Small intestine (tissue), 7 donors: Measurements from ENCODE around the gene ITCH. TPM values are rescaled to one million over a fixed set of nuclear protein-coding genes. Genes with fewer than 3 reads are reported as not detected.

Experiments used
- DNase-seq, 2 donors: peaks; one replicate each; pipeline versions ENCODE4 v3.0.0 to v3.0.0-alpha.2; 2013
- FAIRE-seq: peaks from 2 replicates; lab custom pipeline; 2012; peaks lifted over from hg19 to GRCh38; lab: Jason Lieb, UNC
- H3K27ac ChIP-seq, 3 donors: one replicate each; pipeline ENCODE4 v1.5.1; 2013; ENCODE audit warnings: low read length in 2 of 3, mild to moderate bottlenecking in 2 of 3, control low read depth in 1 of 3, inconsistent platforms in 1 of 3, low read depth in 1 of 3, moderate library complexity in 1 of 3
- H3K27me3 ChIP-seq, 3 donors: one replicate each; pipeline ENCODE4 v1.6.1; 2013; ENCODE audit warnings: low read length in 3 of 3, inconsistent platforms in 1 of 3; ENCODE audit not compliant: control insufficient read depth in 3 of 3, insufficient read depth in 3 of 3
- H3K36me3 ChIP-seq, 3 donors: one replicate each; pipeline ENCODE4 v1.6.1; 2013; ENCODE audit warnings: low read length in 3 of 3, inconsistent platforms in 1 of 3, low read depth in 1 of 3, mild to moderate bottlenecking in 1 of 3, moderate library complexity in 1 of 3; ENCODE audit not compliant: control insufficient read depth in 3 of 3, insufficient read depth in 2 of 3
- H3K4me1 ChIP-seq, 3 donors: one replicate each; pipeline ENCODE4 v1.6.1; 2013; ENCODE audit warnings: low read length in 2 of 3, inconsistent platforms in 1 of 3, low read depth in 1 of 3, mild to moderate bottlenecking in 1 of 3, moderate library complexity in 1 of 3; ENCODE audit not compliant: control insufficient read depth in 3 of 3, insufficient read depth in 2 of 3
- H3K4me3 ChIP-seq, 3 donors: one replicate each; pipeline ENCODE4 v1.5.1; 2013; ENCODE audit warnings: low read length in 3 of 3, control low read depth in 1 of 3, inconsistent platforms in 1 of 3, low read depth in 1 of 3, mild to moderate bottlenecking in 1 of 3, moderate library complexity in 1 of 3
- H3K9me3 ChIP-seq, 2 donors: one replicate each; pipeline ENCODE4 v1.6.1; 2013; ENCODE audit warnings: low read depth in 1 of 2, low read length in 1 of 2; ENCODE audit not compliant: control insufficient read depth in 2 of 2, insufficient read depth in 1 of 2
- whole genome bisulfite sequencing, 3 donors: extraction: QIAGEN DNeasy Blood & Tissue Kit; methylation state at CpG; one replicate each; pipeline ENCODE4 v1.1.7; 2013; 5-methylcytosine and 5-hydroxymethylcytosine counted together
- polyA plus RNA-seq, 4 donors: library from polyadenylated mRNA; stranded (reverse) in 3 of 4; unstranded in 1 of 4; fragments of 200-250 nt in 3 of 4; fragments of 120-200 nt in 1 of 4; gene quantifications; one replicate each; pipeline versions ENCODE4 v1.2.1 to v1.2.3, GENCODE V29; 2013
- donor health status: healthy with polysubstance abuse.
- donor health status: control.
- donor health status: control.
- donor health status: Bipolar disorder and iron deficiency.
- donor health status: healthy.

The ITCH gene
- polyA plus RNA-seq, 4 donors, result 12.0 to 35.1 (median 16.7) TPM

DNA sequence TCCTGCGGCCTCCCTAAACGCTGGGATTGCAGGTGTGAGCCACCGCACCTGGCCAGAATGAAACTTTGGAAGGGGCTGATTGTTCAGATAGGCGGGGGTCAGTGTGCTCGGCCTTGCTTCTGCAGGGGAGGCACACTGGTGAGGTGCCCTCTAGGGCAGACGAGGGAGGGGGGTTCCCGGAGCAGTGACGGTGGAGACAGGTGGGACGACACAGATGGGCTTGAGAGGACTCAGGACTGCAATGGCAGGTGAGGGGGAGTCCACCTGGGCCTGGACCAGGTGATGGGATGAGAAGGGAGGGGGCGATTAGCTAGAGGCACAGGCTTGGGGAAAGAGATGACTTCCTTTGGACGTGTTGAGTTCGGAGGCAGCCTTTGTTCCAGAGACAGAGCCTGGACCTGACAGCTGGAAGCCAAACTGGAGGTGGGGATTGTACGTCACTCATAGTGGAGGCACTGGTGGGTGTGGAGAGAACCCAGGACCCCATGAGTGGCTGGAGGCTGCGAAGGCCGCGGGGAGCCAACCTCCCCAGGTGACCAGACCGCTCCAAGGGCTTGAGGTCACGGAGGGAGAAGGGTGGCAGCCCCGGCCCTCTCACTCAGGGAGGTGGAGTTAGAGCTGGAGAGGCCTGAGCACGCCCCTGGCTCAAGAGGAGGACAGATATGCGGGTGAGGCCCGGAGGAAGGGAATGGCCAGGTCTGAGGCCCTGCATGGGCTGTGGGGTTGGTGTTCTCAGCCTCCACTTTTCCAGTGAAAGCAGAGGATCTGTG, 185.0 kb downstream of the ITCH start:
- WGBS, 3 donors, result 53 to 86% (median 63%) methylated on average over 21 to 22 of the region's 22 CpGs
- Histone ChIP-seq H3K4me1 (peaks cover 0 to 9% (median 1%) of the 10 kb centered on the region in 3 donors), H3K4me3 (peak overlapping the region in 1 of 3 donors; percentile 66), H3K9me3 (no peaks in the 10 kb centered on the region), H3K36me3 (peaks cover 0 to 13% (median 2%) of the 10 kb centered on the region in 3 donors), H3K27me3 (no peaks in the 10 kb centered on the region), H3K27ac (no peak overlapping the region)
- no peak for FAIRE-seq
- no peak for DNase-seq

DNA sequence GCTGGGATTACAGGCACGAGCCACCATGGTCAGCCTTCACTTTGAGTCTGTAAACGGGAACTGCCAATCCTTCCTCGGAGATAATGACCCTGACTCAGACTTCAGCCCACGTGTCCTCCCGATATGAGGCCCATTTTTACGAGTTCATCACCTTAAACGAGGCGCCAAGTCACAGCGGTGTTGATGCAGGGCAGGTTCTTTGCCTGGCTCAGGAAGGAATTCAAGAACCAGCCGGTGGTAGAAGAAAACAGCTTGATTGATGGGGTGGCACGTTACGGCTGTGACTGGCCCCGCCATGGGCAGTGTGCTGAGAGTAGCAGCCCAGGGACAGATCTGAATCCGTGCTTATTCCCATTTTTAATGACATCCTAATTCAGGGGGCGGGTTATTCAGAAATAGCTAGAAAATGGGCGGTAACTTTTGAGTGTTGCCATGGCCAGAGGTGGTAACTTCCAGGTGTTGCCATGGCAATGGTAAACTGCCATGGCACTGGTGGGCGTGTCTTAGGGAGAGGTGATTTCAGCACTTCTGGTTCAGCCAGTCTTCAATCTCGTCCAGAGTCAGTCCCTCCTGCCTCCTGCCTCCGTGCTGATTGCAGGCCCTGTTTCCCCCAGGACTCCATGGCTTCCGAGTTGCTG, 186.3 kb downstream of the ITCH start:
- Histone ChIP-seq H3K4me1 (peaks cover 0 to 5% (median 4%) of the 10 kb centered on the region in 3 donors), H3K27me3 (no peaks in the 10 kb centered on the region), H3K9me3 (no peaks in the 10 kb centered on the region), H3K4me3 (no peak overlapping the region), H3K36me3 (peaks cover 0 to 13% (median 2%) of the 10 kb centered on the region in 3 donors), H3K27ac (peak overlapping the region in 1 of 3 donors; percentile 21)
- no peak for FAIRE-seq
- WGBS, 3 donors, result 66 to 72% (median 70%) methylated on average over 20 of the region's 20 CpGs
- peak; percentile 41 to 65 for DNase-seq

DNA sequence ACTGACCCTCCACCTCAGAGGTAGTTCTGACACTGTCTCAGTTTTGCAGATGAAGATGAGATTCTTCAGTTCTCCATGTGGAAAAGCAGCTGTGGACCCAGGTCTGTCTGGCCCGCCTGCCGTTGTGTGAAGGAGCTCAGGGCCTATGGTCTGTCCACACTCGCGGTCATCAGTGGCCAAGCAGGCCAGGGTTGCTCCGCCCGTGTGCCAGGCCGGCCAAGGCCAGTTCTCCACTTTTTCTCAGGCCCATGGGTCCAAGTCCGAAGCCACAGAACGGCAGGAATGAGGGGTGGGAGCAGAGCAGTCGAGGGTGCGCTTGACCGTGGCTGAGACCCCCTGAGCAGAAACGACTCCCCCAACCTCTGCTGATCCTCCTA, 186.8 kb downstream of the ITCH start:
- Histone ChIP-seq H3K4me1 (peaks cover 0 to 5% (median 4%) of the 10 kb centered on the region in 3 donors), H3K36me3 (peaks cover 0 to 13% (median 2%) of the 10 kb centered on the region in 3 donors), H3K9me3 (no peaks in the 10 kb centered on the region), H3K27ac (no peak overlapping the region), H3K4me3 (no peak overlapping the region), H3K27me3 (no peaks in the 10 kb centered on the region)
- WGBS, 3 donors, result 90 to 91% (median 90%) methylated on average over 13 of the region's 13 CpGs
- DNase-seq (no peak), FAIRE-seq (no peak)

DNA sequence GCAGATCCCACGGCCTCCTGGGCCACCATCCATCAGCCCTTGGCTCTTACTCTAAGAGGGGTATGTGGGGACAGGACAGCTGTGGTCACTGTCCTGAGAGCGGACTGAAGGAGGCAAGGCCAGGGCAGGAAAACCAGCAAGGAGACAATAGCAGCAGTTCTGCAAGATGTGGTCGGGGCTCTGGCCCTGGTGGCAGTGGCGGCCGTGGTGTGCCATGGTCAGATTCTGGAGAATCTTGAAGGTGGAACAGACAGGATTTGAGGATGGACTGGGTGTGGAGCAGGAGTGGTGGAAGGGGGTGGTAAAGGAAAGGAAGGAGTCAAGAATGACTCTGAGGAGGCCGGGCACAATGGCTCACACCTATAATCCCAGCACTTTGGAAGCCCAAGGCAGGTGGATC, 189.5 kb downstream of the ITCH start:
- H3K9me3 ChIP-seq, result no peaks in the 10 kb centered on the region
- DNase-seq, result no peak
- no peak for FAIRE-seq
- H3K4me1 ChIP-seq, result peaks cover 0 to 6% (median 4%) of the 10 kb centered on the region in 3 donors
- no peak overlapping the region for H3K4me3 ChIP-seq
- peaks cover 0 to 13% (median 2%) of the 10 kb centered on the region in 3 donors for H3K36me3 ChIP-seq
- H3K27me3 ChIP-seq, result no peaks in the 10 kb centered on the region
- 92 to 94% (median 92%) methylated on average over 6 of the region's 6 CpGs for WGBS, 3 donors
- no peak overlapping the region for H3K27ac ChIP-seq

DNA sequence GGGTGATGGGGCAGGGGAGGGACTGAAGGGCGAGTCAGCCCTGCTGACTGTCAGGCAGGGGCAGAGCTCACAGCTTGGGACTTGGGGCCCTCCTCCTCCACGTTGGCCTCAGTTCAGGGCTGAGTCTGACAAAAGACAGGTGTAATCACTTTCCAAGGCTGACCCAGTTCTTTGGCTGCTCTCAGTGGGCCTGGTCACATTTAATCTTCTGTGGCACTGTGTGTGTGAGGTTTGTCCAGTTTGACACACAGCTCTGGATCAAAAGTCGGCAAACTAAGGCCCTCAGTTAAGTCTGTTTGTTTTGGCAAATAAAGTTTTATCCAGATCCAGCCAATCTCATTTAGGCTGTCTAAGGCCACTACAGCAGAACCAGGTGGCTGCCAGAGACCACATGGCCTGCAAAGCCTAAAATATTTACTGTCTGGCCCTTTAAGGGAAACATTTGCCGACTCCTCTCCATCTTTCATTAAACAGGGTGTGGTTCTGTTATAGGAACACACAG, 190.3 kb downstream of the ITCH start:
- H3K9me3 ChIP-seq, result no peaks in the 10 kb centered on the region
- no peaks in the 10 kb centered on the region for H3K27me3 ChIP-seq
- H3K27ac ChIP-seq, result peak overlapping the region in 1 of 3 donors; percentile 32
- WGBS, 3 donors, result 10 to 34% (median 29%) methylated on average over 4 of the region's 4 CpGs
- peaks cover 0 to 13% (median 2%) of the 10 kb centered on the region in 3 donors for H3K36me3 ChIP-seq
- no peak overlapping the region for H3K4me3 ChIP-seq
- DNase-seq (peak in 1 of 2 donors; percentile 15), FAIRE-seq (no peak)
- H3K4me1 ChIP-seq, result peaks cover 0 to 13% (median 2%) of the 10 kb centered on the region in 3 donors

DNA sequence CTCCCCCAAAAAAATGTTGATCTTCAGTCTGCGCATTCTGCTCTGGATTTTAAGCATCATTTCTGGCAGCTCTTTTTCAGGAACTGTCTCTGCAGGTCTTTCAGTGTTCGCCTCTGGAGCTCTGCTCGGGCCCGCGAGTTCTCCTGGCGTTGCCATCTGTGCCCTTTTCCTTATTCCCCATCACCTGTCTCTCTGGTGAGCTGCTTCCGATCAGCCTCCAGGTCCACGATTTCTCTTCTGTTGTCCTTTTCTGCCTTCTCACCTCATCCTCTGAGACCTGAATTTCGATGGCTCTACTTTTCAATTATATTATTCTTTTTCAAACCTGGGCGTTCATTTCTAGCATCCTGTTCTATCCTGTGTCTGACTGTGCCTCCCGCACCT, 194.9 kb downstream of the ITCH start:
- 23 to 30% (median 29%) methylated on average over 11 of the region's 11 CpGs for WGBS, 3 donors
- Histone ChIP-seq H3K36me3 (peaks cover 0 to 29% (median 0%) of the 10 kb centered on the region in 3 donors), H3K9me3 (no peaks in the 10 kb centered on the region), H3K27me3 (no peaks in the 10 kb centered on the region), H3K4me1 (peaks cover 0 to 8% (median 2%) of the 10 kb centered on the region in 3 donors), H3K4me3 (peak overlapping the region; percentile 57 to 88 (median 58)), H3K27ac (peak overlapping the region; percentile 63 to 90 (median 78))
- DNase-seq (no peak), FAIRE-seq (no peak)

DNA sequence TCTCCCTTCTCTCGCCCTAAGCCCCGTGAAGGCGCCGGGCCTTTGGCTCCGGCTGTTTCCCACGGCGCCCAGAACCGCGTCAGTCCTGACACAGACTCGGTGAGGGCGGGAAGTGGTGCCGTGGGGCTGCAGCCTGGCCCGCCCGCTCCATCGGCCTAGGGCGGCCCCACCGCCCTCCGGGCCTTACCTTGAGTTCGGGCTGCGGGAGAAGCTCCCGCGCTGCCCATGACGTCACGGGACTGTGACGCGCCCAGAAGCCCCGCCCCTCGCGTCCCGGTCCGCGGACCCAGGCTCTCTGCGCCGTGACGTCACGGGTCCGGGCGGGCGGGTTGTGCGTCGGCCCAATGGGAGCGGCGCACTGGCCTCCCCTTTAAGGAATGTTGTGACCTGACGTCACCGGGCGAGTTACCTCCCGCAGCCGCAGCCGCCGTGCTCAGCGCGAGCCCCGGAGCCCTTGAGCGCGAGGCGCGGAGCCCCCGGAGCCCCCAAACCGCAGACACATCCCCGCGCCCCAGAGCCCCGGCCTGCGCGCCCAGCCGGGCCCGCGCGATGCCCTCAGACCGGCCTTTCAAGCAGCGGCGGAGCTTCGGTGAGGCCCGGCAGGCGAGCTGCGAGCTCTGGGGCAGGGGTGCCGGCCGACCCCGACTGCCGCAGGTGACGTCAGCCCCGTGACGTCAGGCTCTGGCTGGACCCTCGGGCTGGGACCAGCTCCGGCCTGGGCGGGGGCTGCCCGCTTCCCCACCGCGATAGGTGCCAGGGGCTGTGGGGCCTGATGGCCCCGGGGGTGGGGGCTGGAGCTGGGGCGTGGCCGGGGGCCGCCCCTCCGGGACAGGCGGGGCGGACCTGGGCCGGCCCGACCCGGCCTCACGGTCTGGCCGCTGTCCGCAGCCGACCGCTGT, 195.5 kb downstream of the ITCH start, which contains the start of gene MAP1LC3A:
TSS of gene MAP1LC3A (plus strand) at position 399 of the 899 bp plus-strand sequence. CDS start at position 550, 151 bp downstream.
- Histone ChIP-seq H3K4me1 (peaks cover 0 to 8% (median 0%) of the 10 kb centered on the region in 3 donors), H3K27me3 (no peaks in the 10 kb centered on the region), H3K27ac (peak within 1 kb of the TSS; percentile 78 to 90 (median 82)), H3K4me3 (peak within 1 kb of the TSS; percentile 57 to 88 (median 58)), H3K9me3 (no peaks in the 10 kb centered on the region), H3K36me3 (peaks cover 0 to 29% (median 0%) of the 10 kb centered on the region in 3 donors)
- WGBS, 3 donors, result 2 to 14% (median 6%) methylated on average over 75 to 103 of the region's 103 CpGs
- DNase-seq (peak; percentile 88 to 98), FAIRE-seq (no peak)
